Neural cell (in vitro differentiated cells): ENCODE data around the gene KLC3. TPM values are rescaled to one million over a fixed set of nuclear protein-coding genes. Genes with fewer than 3 reads are reported as not detected.

Source experiments
- H2AFZ ChIP-seq: fragments of 200-600, 300-800 bp; sonication (generic), shearing (Covaris generic); 2 replicates; pipeline ENCODE4 v1.6.0; 2014; ENCODE audit warnings: low read depth, mild to moderate bottlenecking, antibody characterized with exemption, low read length, moderate library complexity
- H3F3A ChIP-seq: fragments of 200-600 bp; shearing (Covaris generic); 2 replicates; pipeline ENCODE4 v1.6.1; 2016; ENCODE audit warnings: mild to moderate bottlenecking, moderate library complexity, mixed read lengths, antibody characterized with exemption, low read length; ENCODE audit not compliant: insufficient read depth, poor library complexity, severe bottlenecking
- H3K27ac ChIP-seq: fragments of 200-600, 300-800 bp; sonication (generic), shearing (Covaris generic); 2 replicates; pipeline ENCODE4 v1.5.1; 2014; ENCODE audit warnings: mild to moderate bottlenecking, low read length, moderate library complexity
- H3K27me3 ChIP-seq: fragments of 300-800, 200-600 bp; sonication (generic), shearing (Covaris generic); 2 replicates; pipeline ENCODE4 v1.6.0; 2014; ENCODE audit warnings: mild to moderate bottlenecking, low read depth, low read length, moderate library complexity; ENCODE audit not compliant: insufficient read depth
- H3K36me3 ChIP-seq: fragments of 300-800, 200-600 bp; sonication (generic), shearing (Covaris generic); 2 replicates; pipeline ENCODE4 v1.5.1; 2014; ENCODE audit warnings: mild to moderate bottlenecking, antibody characterized with exemption, low read length, moderate library complexity; ENCODE audit not compliant: insufficient read depth
- H3K4me2 ChIP-seq: fragments of 300-800, 200-600 bp; sonication (generic), shearing (Covaris generic); 2 replicates; pipeline ENCODE4 v1.6.0; 2014; ENCODE audit warnings: mild to moderate bottlenecking, low read length
- H3K4me3 ChIP-seq: fragments of 300-800, 200-600 bp; sonication (generic), shearing (Covaris generic); 2 replicates; pipeline ENCODE4 v1.5.1; 2014; ENCODE audit warnings: mild to moderate bottlenecking, low read length, moderate library complexity
- H3K79me2 ChIP-seq: fragments of 200-600 bp; shearing (Covaris generic); replicated peaks from 2 replicates; pipeline ENCODE4 v1.6.0; 2014; ENCODE audit warnings: mild to moderate bottlenecking, low read length, moderate library complexity; ENCODE audit not compliant: insufficient read depth
- H3K9ac ChIP-seq: fragments of 300-800, 200-600 bp; sonication (generic), shearing (Covaris generic); 2 replicates; pipeline ENCODE4 v1.6.1; 2016; ENCODE audit warnings: mild to moderate bottlenecking, low read length, mixed read lengths
- H3K9me2 ChIP-seq: fragments of 200-600 bp; shearing (Covaris generic); 2 replicates; pipeline ENCODE4 v1.6.1; 2016; ENCODE audit warnings: mild to moderate bottlenecking, low read length, mixed read lengths; ENCODE audit not compliant: insufficient read depth
- H3K9me3 ChIP-seq: fragments of 200-600, 300-800 bp; sonication (generic), shearing (Covaris generic); 2 replicates; pipeline ENCODE4 v1.6.1; 2016; ENCODE audit warnings: mild to moderate bottlenecking, mixed run types, low read length, moderate library complexity, mixed read lengths
- H4K20me1 ChIP-seq: fragments of 200-600 bp; shearing (Covaris generic); 2 replicates; pipeline ENCODE4 v1.6.1; 2016; ENCODE audit warnings: mild to moderate bottlenecking, mixed run types; ENCODE audit not compliant: insufficient read depth
- CTCF ChIP-seq: fragments of 450-650 bp; IDR thresholded peaks from 2 replicates; pipeline ENCODE4 v1.5.1; 2014; ENCODE audit warnings: antibody characterized with exemption, mild to moderate bottlenecking, moderate library complexity; ENCODE audit not compliant: poor library complexity, severe bottlenecking
- EP300 ChIP-seq: fragments of 450-650 bp; conservative IDR thresholded peaks from 2 replicates; pipeline ENCODE4 v1.6.1; 2014; ENCODE audit warnings: antibody characterized with exemption, mild to moderate bottlenecking, moderate library complexity; ENCODE audit not compliant: poor library complexity, severe bottlenecking
- EZH2 ChIP-seq: fragments of 200-600, 300-800 bp; shearing (Covaris generic), sonication (generic); IDR thresholded peaks from 2 replicates; pipeline ENCODE4 v1.6.1; 2014; ENCODE audit warnings: antibody characterized with exemption, low read length, borderline replicate concordance, mild to moderate bottlenecking; ENCODE audit not compliant: insufficient read depth, poor library complexity, severe bottlenecking
- MXI1 ChIP-seq: fragments of 450-650 bp; conservative IDR thresholded peaks from 2 replicates; pipeline ENCODE4 v1.6.1; 2014; ENCODE audit warnings: antibody characterized with exemption, mild to moderate bottlenecking; ENCODE audit not compliant: poor library complexity, severe bottlenecking
- POLR2AphosphoS5 ChIP-seq: IDR thresholded peaks from 2 replicates; pipeline ENCODE4 v1.6.1; 2012
- RAD21 ChIP-seq: fragments of 450-650 bp; conservative IDR thresholded peaks from 2 replicates; pipeline ENCODE4 v1.6.1; 2014; ENCODE audit warnings: antibody characterized with exemption, mild to moderate bottlenecking, moderate library complexity
- REST ChIP-seq: IDR thresholded peaks from 2 replicates; pipeline ENCODE4 v1.6.1; 2012; ENCODE audit warnings: borderline replicate concordance
- SMC3 ChIP-seq: fragments of 450-650 bp; conservative IDR thresholded peaks from 2 replicates; pipeline ENCODE4 v1.6.1; 2014; ENCODE audit warnings: antibody characterized with exemption, mild to moderate bottlenecking, moderate library complexity; ENCODE audit not compliant: poor library complexity
- TAF1 ChIP-seq: IDR thresholded peaks from 2 replicates; pipeline ENCODE4 v1.6.1; 2012; ENCODE audit warnings: low read depth
- polyA plus RNA-seq: library from polyadenylated mRNA; depleted of rRNA; stranded (reverse); fragments of >200 nt; gene quantifications from 2 replicates; pipeline ENCODE4 v1.2.3, GENCODE V29; 2014

The KLC3 gene
- polyA plus RNA-seq, 1 donor from 2014 or later, result not detected

- no peaks in the 10 kb centered on the region for H3K9me3 ChIP-seq
- H3K36me3 ChIP-seq, result no peaks in the 10 kb centered on the region
- H3K9ac ChIP-seq, result no peak overlapping the region
- no peaks in the 10 kb centered on the region for H3K9me2 ChIP-seq
- no peaks in the 10 kb centered on the region for H4K20me1 ChIP-seq
- H3K4me2 ChIP-seq, result no peak overlapping the region
- H3K27me3 ChIP-seq, result no peaks in the 10 kb centered on the region
- H3F3A ChIP-seq, result no peaks in the 10 kb centered on the region
- TF ChIP-seq EZH2 (no peak), RAD21 (no peak), REST (no peak), EP300 (no peak), POLR2AphosphoS5 (no peak), MXI1 (no peak), TAF1 (no peak), CTCF (no peak), SMC3 (no peak)
- H3K4me3 ChIP-seq, result no peak overlapping the region
- no peaks in the 10 kb centered on the region for H3K79me2 ChIP-seq
- no peak overlapping the region for H2AFZ ChIP-seq
- H3K27ac ChIP-seq, result no peak overlapping the region
These were observed 7.2 kb downstream of the KLC3 start for GRCh38 chr19:45347570-45348366.

DNA sequence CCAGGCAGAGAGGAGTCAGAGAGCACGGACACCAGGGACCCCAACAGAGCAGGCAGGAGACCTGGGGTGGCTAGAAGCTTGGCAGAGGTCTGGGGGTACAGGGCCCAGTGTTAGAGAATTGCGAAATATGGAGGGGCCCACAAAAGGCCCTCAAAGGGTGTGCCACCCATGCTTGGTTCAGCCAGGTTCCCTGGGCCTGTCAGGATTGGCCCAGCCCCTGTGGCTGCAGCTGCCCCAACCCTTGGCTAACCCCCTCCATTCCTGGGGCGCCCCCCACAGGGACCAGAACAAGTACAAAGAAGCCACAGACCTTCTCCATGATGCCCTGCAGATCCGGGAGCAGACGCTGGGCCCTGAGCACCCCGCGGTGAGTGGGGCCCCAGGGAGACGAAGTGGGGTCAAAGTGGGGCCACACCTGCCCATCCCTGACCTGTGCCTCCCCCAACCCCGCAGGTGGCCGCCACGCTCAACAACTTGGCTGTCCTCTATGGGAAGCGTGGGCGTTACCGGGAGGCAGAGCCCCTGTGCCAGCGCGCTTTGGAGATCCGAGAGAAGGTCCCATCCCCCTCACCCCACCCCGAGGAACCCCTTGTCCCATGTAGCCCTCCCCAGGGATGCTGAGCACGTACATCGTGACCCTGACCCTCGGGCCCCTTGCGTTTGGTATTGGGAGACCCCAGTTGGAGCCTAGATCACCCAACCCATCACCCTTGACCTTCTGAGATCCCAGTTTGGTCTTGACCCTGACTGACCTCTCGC, 8.0 kb downstream of the KLC3 start:
- Histone ChIP-seq H3K27ac (no peak overlapping the region), H3K79me2 (no peaks in the 10 kb centered on the region), H3K9me3 (no peaks in the 10 kb centered on the region), H4K20me1 (no peaks in the 10 kb centered on the region), H3K9me2 (no peaks in the 10 kb centered on the region), H3K27me3 (no peaks in the 10 kb centered on the region), H3K9ac (no peak overlapping the region), H3K4me2 (no peak overlapping the region), H2AFZ (no peak overlapping the region), H3K4me3 (no peak overlapping the region), H3F3A (no peaks in the 10 kb centered on the region), H3K36me3 (no peaks in the 10 kb centered on the region)
- TF ChIP-seq EP300, result no peak
- no peak for TF ChIP-seq RAD21
- no peak for TF ChIP-seq MXI1
